Activated CD8-positive, alpha-beta memory T cell treated with anti-CD3 and anti-CD28 coated beads, Interleukin-2, amount 10 ng/mL, durations not matched to agents 7 days and 5 days (primary cell): ENCODE results near the gene TBC1D30. TPM values are rescaled to one million over a fixed set of nuclear protein-coding genes. Genes with fewer than 3 reads are reported as not detected.
"Not testable (repeated sequence)": the region's sequence is repeated elsewhere in the genome, so short reads cannot be mapped to it uniquely, and the experiment has no call there.

Experiments used
- ATAC-seq: fragments of 150-1000 bp; cut with Tn5 transposase; one replicate; pipeline ENCODE4 v1.10.0; 2021; ENCODE audit warnings: moderate library complexity
- CTCF ChIA-PET: fragments of 350-600 bp; sonication (Branson Sonifier 250); formaldehyde crosslinking; loops from one replicate; lab custom pipeline; 2021; ENCODE audit warnings: antibody characterized with exemption; lab: Charles Lee
- DNase-seq: peaks from one replicate; pipeline ENCODE4 v3.0.0-alpha.2; 2020
- H3K27ac Mint-ChIP-seq: one replicate; pipeline ENCODE4 v1.8.0; 2021; ENCODE audit warnings: mild to moderate bottlenecking, mixed read lengths
- H3K27me3 Mint-ChIP-seq: one replicate; pipeline ENCODE4 v1.8.0; 2021; ENCODE audit warnings: mixed read lengths
- H3K36me3 Mint-ChIP-seq: one replicate; pipeline ENCODE4 v1.8.0; 2021; ENCODE audit warnings: mild to moderate bottlenecking, mixed read lengths
- H3K4me1 Mint-ChIP-seq: one replicate; pipeline ENCODE4 v1.8.0; 2021; ENCODE audit warnings: mixed read lengths
- H3K4me3 Mint-ChIP-seq: one replicate; pipeline ENCODE4 v1.8.0; 2021; ENCODE audit warnings: mild to moderate bottlenecking, moderate library complexity, mixed read lengths
- H3K9me3 Mint-ChIP-seq: one replicate; pipeline ENCODE4 v1.8.0; 2022; ENCODE audit warnings: low read depth, mixed read lengths
- total RNA-seq, 2 experiments: library from RNA; stranded (reverse); gene quantifications; one replicate each; pipeline ENCODE4 v1.2.3, GENCODE V29; 2021

The TBC1D30 gene
- total RNA-seq, 2 experiments from 2014 or later: 0.26 to 0.47 TPM

- Mint-ChIP-seq H3K4me3 (no peak overlapping the region), H3K4me1 (no peaks in the 10 kb centered on the region), H3K27me3 (peaks cover 5% of the 10 kb centered on the region), H3K9me3 (no peaks in the 10 kb centered on the region), H3K36me3 (no peaks in the 10 kb centered on the region), H3K27ac (no peak overlapping the region)
- no peak for DNase-seq
- CTCF ChIA-PET: no interaction called here
- no peak for ATAC-seq
Observed at GRCh38 chr12:64840949-64841717, 16.7 kb downstream of the TBC1D30 start.

- H3K27ac Mint-ChIP-seq, CTCF ChIA-PET, DNase-seq: not testable (repeated sequence)
Observed at GRCh38 chr12:64848409-64848808, 24.0 kb downstream of the TBC1D30 start.

GRCh38 chr12:64858882-64859605 lies 34.6 kb downstream of the TBC1D30 start:
- Mint-ChIP-seq H3K4me3 (no peak overlapping the region), H3K27ac (no peak overlapping the region), H3K9me3 (no peaks in the 10 kb centered on the region), H3K4me1 (no peaks in the 10 kb centered on the region), H3K27me3 (peaks cover 18% of the 10 kb centered on the region), H3K36me3 (no peaks in the 10 kb centered on the region)
- DNase-seq (no peak), ATAC-seq (no peak)
- CTCF ChIA-PET: no interaction called here

More at GRCh38 chr12:64848409-64848808, 24.0 kb downstream of the TBC1D30 start:
- H3K4me1 Mint-ChIP-seq, H3K9me3 Mint-ChIP-seq, ATAC-seq, H3K4me3 Mint-ChIP-seq, H3K36me3 Mint-ChIP-seq: not testable (repeated sequence)
- peaks cover 16% of the 10 kb centered on the region for H3K27me3 Mint-ChIP-seq

GRCh38 chr12:64860446-64860998 lies 36.1 kb downstream of the TBC1D30 start:
- Mint-ChIP-seq H3K4me3 (no peak overlapping the region), H3K4me1 (no peaks in the 10 kb centered on the region), H3K9me3 (no peaks in the 10 kb centered on the region), H3K27ac (no peak overlapping the region), H3K27me3 (peaks cover 24% of the 10 kb centered on the region), H3K36me3 (no peaks in the 10 kb centered on the region)
- CTCF ChIA-PET: no interaction called here
- DNase-seq (no peak), ATAC-seq (no peak)

GRCh38 chr12:64864319-64864718 lies 39.9 kb downstream of the TBC1D30 start:
- no peak for DNase-seq
- no peak for ATAC-seq
- Mint-ChIP-seq H3K4me1 (no peaks in the 10 kb centered on the region), H3K9me3 (no peaks in the 10 kb centered on the region), H3K4me3 (no peak overlapping the region), H3K27ac (no peak overlapping the region), H3K27me3 (peaks cover 42% of the 10 kb centered on the region), H3K36me3 (no peaks in the 10 kb centered on the region)
- CTCF ChIA-PET: no interaction called here

- Mint-ChIP-seq H3K4me3 (no peak overlapping the region), H3K27me3 (peaks cover 8% of the 10 kb centered on the region), H3K27ac (no peak overlapping the region), H3K4me1 (peaks cover 14% of the 10 kb centered on the region), H3K36me3 (no peaks in the 10 kb centered on the region), H3K9me3 (no peaks in the 10 kb centered on the region)
- CTCF ChIA-PET: interaction anchor here (1.1 to 1.5 kb wide), 3 partner anchors 14 to 79 kb away, joined by 3 to 4 read pairs (median 4); no protein-coding TSS in a partner anchor
- DNase-seq: no peak
- ATAC-seq: no peak
Observed at GRCh38 chr12:64875186-64875585, 50.7 kb downstream of the TBC1D30 start.

GRCh38 chr12:64876388-64877071 lies 52.1 kb downstream of the TBC1D30 start:
- Mint-ChIP-seq H3K4me1 (peaks cover 14% of the 10 kb centered on the region), H3K27me3 (peaks cover 8% of the 10 kb centered on the region), H3K9me3 (no peaks in the 10 kb centered on the region), H3K36me3 (no peaks in the 10 kb centered on the region), H3K27ac (no peak overlapping the region), H3K4me3 (no peak overlapping the region)
- DNase-seq: no peak
- no peak for ATAC-seq
- CTCF ChIA-PET: interaction anchor here (1.4 to 1.7 kb wide), 2 partner anchors 14 to 438 kb away, joined by 3 to 6 read pairs; no protein-coding TSS in a partner anchor

- peaks cover 14% of the 10 kb centered on the region for H3K4me1 Mint-ChIP-seq
- no peaks in the 10 kb centered on the region for H3K36me3 Mint-ChIP-seq
- no peak overlapping the region for H3K4me3 Mint-ChIP-seq
- DNase-seq: no peak
- H3K27me3 Mint-ChIP-seq: peaks cover 8% of the 10 kb centered on the region
- no peak overlapping the region for H3K27ac Mint-ChIP-seq
- H3K9me3 Mint-ChIP-seq: no peaks in the 10 kb centered on the region
- no peak for ATAC-seq
- CTCF ChIA-PET: interaction anchor here (1.4 to 1.7 kb wide), 2 partner anchors 13 to 437 kb away, joined by 3 to 6 read pairs; no protein-coding TSS in a partner anchor
Observed at GRCh38 chr12:64877363-64878004, 53.0 kb downstream of the TBC1D30 start.

- CTCF ChIA-PET: interaction anchor here (2.0 kb wide), 1 partner anchor 8 kb away, joined by 7 read pairs; no protein-coding TSS in a partner anchor
- H3K27ac Mint-ChIP-seq: no peak overlapping the region
Observed at GRCh38 chr12:64882687-64883086, 58.2 kb downstream of the TBC1D30 start.

GRCh38 chr12:64883264-64884163 lies 59.1 kb downstream of the TBC1D30 start:
- Mint-ChIP-seq H3K36me3 (no peaks in the 10 kb centered on the region), H3K4me3 (no peak overlapping the region), H3K9me3 (no peaks in the 10 kb centered on the region), H3K4me1 (no peaks in the 10 kb centered on the region), H3K27me3 (peaks cover 7% of the 10 kb centered on the region), H3K27ac (no peak overlapping the region)
- ATAC-seq (no peak), DNase-seq (no peak)
- CTCF ChIA-PET: interaction anchor here (1.0 to 2.0 kb wide), 2 partner anchors 7 to 240 kb away, joined by 3 to 7 read pairs; no protein-coding TSS in a partner anchor

More at GRCh38 chr12:64882687-64883086, 58.2 kb downstream of the TBC1D30 start:
- Mint-ChIP-seq H3K27me3 (peaks cover 8% of the 10 kb centered on the region), H3K9me3 (no peaks in the 10 kb centered on the region), H3K4me3 (no peak overlapping the region), H3K36me3 (no peaks in the 10 kb centered on the region), H3K4me1 (peaks cover 5% of the 10 kb centered on the region)
- DNase-seq (no peak), ATAC-seq (no peak)

- ATAC-seq: no peak
- H3K27me3 Mint-ChIP-seq: peaks cover 8% of the 10 kb centered on the region
- no peak overlapping the region for H3K4me3 Mint-ChIP-seq
- H3K9me3 Mint-ChIP-seq: no peaks in the 10 kb centered on the region
- DNase-seq: no peak
- no peaks in the 10 kb centered on the region for H3K4me1 Mint-ChIP-seq
- CTCF ChIA-PET: interaction anchor here (1.0 kb wide), 1 partner anchor 239 kb away, joined by 3 read pairs; no protein-coding TSS in a partner anchor
- no peaks in the 10 kb centered on the region for H3K36me3 Mint-ChIP-seq
- H3K27ac Mint-ChIP-seq: no peak overlapping the region
Observed at GRCh38 chr12:64884164-64884542, 59.7 kb downstream of the TBC1D30 start.

GRCh38 chr12:64884728-64885127 lies 60.3 kb downstream of the TBC1D30 start:
- H3K4me3 Mint-ChIP-seq: no peak overlapping the region
- peaks cover 10% of the 10 kb centered on the region for H3K27me3 Mint-ChIP-seq
- no peak overlapping the region for H3K27ac Mint-ChIP-seq
- H3K36me3 Mint-ChIP-seq: no peaks in the 10 kb centered on the region
- no peaks in the 10 kb centered on the region for H3K9me3 Mint-ChIP-seq
- CTCF ChIA-PET: no interaction called here
- ATAC-seq (no peak), DNase-seq (no peak)
- no peaks in the 10 kb centered on the region for H3K4me1 Mint-ChIP-seq
